ENCODE data around the gene SPECC1L.

- TF ChIP-seq, protein P1, sequence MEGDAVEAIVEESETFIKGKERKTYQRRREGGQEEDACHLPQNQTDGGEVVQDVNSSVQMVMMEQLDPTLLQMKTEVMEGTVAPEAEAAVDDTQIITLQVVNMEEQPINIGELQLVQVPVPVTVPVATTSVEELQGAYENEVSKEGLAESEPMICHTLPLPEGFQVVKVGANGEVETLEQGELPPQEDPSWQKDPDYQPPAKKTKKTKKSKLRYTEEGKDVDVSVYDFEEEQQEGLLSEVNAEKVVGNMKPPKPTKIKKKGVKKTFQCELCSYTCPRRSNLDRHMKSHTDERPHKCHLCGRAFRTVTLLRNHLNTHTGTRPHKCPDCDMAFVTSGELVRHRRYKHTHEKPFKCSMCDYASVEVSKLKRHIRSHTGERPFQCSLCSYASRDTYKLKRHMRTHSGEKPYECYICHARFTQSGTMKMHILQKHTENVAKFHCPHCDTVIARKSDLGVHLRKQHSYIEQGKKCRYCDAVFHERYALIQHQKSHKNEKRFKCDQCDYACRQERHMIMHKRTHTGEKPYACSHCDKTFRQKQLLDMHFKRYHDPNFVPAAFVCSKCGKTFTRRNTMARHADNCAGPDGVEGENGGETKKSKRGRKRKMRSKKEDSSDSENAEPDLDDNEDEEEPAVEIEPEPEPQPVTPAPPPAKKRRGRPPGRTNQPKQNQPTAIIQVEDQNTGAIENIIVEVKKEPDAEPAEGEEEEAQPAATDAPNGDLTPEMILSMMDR (IDR thresholded peaks at IDR 0.05) = no peak
- no peak for TF ChIP-seq POLR2A (IDR thresholded peaks at IDR 0.05)
Observed at GRCh38 chr22:24443668-24444067, 173.0 kb downstream of the SPECC1L start.

Data from stomach (tissue), 4 donors.